Right lobe of liver (tissue), 6 donors: ENCODE results near the gene MBLAC1. TPM values are rescaled to one million over a fixed set of nuclear protein-coding genes. Genes with fewer than 3 reads are reported as not detected.

Experiments used
- ATAC-seq, 4 donors: fragments of 200-7000 bp; cut with Tn5 transposase; one replicate each; pipeline ENCODE4 v1.9.1; 2020; ENCODE audit warnings: mild to moderate bottlenecking in 4 of 4, moderate library complexity in 4 of 4
- DNase-seq, 3 donors: peaks; one replicate each; pipeline ENCODE4 v3.0.0-alpha.2; 2020
- H3K27ac ChIP-seq, 3 donors: fragments of 200-600 bp; one replicate each; pipeline ENCODE4 v1.8.0; 2022
- H3K27me3 ChIP-seq, 2 donors: fragments of 200-600 bp; one replicate each; pipeline ENCODE4 v1.8.0; 2022
- H3K36me3 ChIP-seq, 4 donors: fragments of 200-600 bp; sonication (generic) in 1 of 4; one replicate each; pipeline versions ENCODE4 v1.5.1 to v1.8.0; 2017 to 2022; ENCODE audit warnings: control low read depth in 1 of 4
- H3K4me1 ChIP-seq, 4 donors: fragments of 200-600 bp; sonication (generic) in 1 of 4; one replicate each; pipeline versions ENCODE4 v1.5.1 to v1.8.0; 2017 to 2022; ENCODE audit warnings: control low read depth in 1 of 4
- H3K4me3 ChIP-seq, 3 donors: fragments of 200-600 bp; one replicate each; pipeline ENCODE4 v1.8.0; 2022
- H3K9me3 ChIP-seq, 4 donors: fragments of 200-600 bp; sonication (generic) in 1 of 4; one replicate each; pipeline versions ENCODE4 v1.5.1 to v1.8.0; 2017 to 2022; ENCODE audit warnings: control low read depth in 1 of 4
- POLR2A ChIP-seq: fragments of 450-650 bp; IDR thresholded peaks from one replicate; pipeline ENCODE4 v1.6.1; 2017; ENCODE audit warnings: antibody characterized with exemption, mild to moderate bottlenecking
- WGBS: methylation state at CpG from one replicate; pipeline ENCODE4 v1.1.6; 2018; ENCODE audit warnings: low coverage, low lambda C conversion rate; ENCODE audit not compliant: insufficient coverage; ENCODE audit errors: missing lambda C conversion rate; 5-methylcytosine and 5-hydroxymethylcytosine counted together
- intact Hi-C, 2 donors: fragments of 100-400 bp; cut with DNase I; formaldehyde crosslinking; loops; one replicate each; pipeline versions ENCODE4 v1.11.2 to v1.14.1; 2022
- total RNA-seq, 6 experiments: library from RNA; depleted of rRNA in 2 of 6; stranded (reverse); fragments of >200 nt in 2 of 6; fragmentation: NEBNext Ultra II Directional in 3 of 6; extraction: Animal tissue kit (Norgen Biotek cat#: 25700) in 3 of 6; gene quantifications; one replicate each; pipeline versions ENCODE4 v1.1.0 to v1.2.4, GENCODE V29; 2016 to 2023
- TF ChIP-seq, protein P1 (sequence below), 4 donors: fragments of 200-600 bp in 3 of 4; fragments of 450-650 bp in 1 of 4; IDR thresholded peaks; one replicate each; pipeline versions ENCODE4 v1.5.1 to v1.8.0; 2016 to 2022; ENCODE audit warnings: antibody characterized with exemption in 4 of 4, mild to moderate bottlenecking in 2 of 4
- donor health status: DM: no; HTN: yes; CAD: no.
- donor health status: DM: no; HTN: no; CAD: no.
- donor health status: DM: no; HTN: no; CAD: no.
- donor health status: DM: no; HTN: yes; CAD: no.
- donor health status: DM: no; HTN: yes; CAD: no.

MBLAC1 gene
- total RNA-seq, 6 experiments from 2014 or later, result 0.35 to 2.7 (median 1.1) TPM

DNA sequence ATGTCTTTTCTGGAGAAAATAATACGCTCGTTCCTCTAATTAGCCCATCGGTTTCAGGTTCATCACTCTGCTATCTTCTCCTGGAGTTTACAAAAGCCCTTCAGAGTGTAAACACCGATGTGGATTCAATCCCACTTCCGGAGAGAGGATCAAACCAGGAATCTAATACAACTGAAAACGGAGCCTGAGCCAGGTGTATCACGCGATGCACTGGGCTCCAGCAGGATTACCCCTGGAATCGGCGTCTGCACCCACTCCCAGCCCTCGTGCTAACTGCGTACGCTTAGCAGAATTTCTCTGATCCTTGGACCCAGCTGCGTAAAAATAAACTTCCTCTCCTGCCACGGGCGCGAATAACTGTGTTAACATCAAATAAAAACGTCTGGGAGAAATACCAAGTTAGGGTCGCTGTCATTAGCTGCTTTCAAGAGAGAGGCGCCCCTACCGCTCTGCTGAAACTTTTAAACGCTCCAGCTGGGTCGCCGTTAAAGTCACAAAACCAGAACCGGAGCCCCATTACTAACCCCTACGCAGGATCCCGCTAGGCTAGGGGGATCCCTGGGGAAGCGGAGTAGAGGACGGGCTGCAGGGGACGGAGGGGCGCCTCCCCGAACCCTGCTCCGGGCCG, 45.7 kb upstream of the MBLAC1 start:
- H3K27ac ChIP-seq, result peak overlapping the region; percentile 84 to 93 (median 92)
- WGBS, result 1% methylated on average over 24 of the region's 34 CpGs
- ATAC-seq, result peak; percentile 42 to 56 (median 54)
- H3K9me3 ChIP-seq, result no peaks in the 10 kb centered on the region
- intact Hi-C loops, result no loop called here
- peaks cover 0 to 35% (median 12%) of the 10 kb centered on the region in 4 donors for H3K4me1 ChIP-seq
- DNase-seq, result peak; percentile 48 to 77 (median 70)
- peaks cover 0 to 14% (median 5%) of the 10 kb centered on the region in 4 donors for H3K36me3 ChIP-seq
- TF ChIP-seq, protein P1, sequence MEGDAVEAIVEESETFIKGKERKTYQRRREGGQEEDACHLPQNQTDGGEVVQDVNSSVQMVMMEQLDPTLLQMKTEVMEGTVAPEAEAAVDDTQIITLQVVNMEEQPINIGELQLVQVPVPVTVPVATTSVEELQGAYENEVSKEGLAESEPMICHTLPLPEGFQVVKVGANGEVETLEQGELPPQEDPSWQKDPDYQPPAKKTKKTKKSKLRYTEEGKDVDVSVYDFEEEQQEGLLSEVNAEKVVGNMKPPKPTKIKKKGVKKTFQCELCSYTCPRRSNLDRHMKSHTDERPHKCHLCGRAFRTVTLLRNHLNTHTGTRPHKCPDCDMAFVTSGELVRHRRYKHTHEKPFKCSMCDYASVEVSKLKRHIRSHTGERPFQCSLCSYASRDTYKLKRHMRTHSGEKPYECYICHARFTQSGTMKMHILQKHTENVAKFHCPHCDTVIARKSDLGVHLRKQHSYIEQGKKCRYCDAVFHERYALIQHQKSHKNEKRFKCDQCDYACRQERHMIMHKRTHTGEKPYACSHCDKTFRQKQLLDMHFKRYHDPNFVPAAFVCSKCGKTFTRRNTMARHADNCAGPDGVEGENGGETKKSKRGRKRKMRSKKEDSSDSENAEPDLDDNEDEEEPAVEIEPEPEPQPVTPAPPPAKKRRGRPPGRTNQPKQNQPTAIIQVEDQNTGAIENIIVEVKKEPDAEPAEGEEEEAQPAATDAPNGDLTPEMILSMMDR (IDR thresholded peaks at IDR 0.05), result no peak
- no peak for TF ChIP-seq POLR2A
- H3K4me3 ChIP-seq, result peak overlapping the region; percentile 96 to 99 (median 99)
- no peaks in the 10 kb centered on the region for H3K27me3 ChIP-seq

DNA sequence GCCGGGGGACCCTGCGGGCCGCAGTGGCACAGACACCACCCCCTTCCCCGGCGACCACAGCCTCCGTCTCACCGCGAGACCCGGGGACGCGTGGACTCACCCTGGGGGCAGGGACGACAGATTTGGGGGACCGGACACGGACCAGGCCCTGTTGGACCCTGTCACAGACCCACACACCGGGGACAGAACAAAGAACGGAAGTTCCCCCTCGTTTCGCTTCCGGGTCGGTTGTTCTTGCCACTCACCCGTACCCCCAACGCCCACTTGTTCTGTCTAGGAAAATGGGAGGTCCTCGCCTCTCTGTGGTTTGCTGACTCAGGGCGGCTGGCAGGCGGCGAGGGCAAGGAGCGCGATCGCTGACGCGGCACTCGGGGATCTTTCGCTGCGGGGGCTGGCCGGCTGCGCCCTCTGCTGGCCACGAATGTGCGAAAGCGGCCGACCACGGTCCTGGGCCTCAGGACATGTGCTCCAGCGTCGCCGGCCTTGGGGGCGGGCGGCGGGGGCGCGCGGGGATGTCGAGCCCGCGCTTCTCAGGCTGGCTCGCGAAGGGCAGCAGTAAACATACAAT, 45.1 kb upstream of the MBLAC1 start, which contains the start of gene ZNF3:
Gene ZNF3 (minus strand): TSS at position 189 of the 568 bp plus-strand sequence. CDS start 4,366 bp downstream, outside the sequence.
- H3K36me3 ChIP-seq, result peaks cover 0 to 8% (median 3%) of the 10 kb centered on the region in 4 donors
- peak; percentile 97 to 99 (median 98) for DNase-seq
- H3K4me1 ChIP-seq, result peaks cover 0 to 35% (median 12%) of the 10 kb centered on the region in 4 donors
- ATAC-seq, result peak; percentile 90 to 95 (median 92)
- 1% methylated on average over 33 of the region's 55 CpGs for WGBS
- H3K4me3 ChIP-seq, result peak within 1 kb of the TSS; percentile 96 to 99 (median 99)
- no peaks in the 10 kb centered on the region for H3K27me3 ChIP-seq
- TF ChIP-seq POLR2A, result peak; percentile 79
- TF ChIP-seq, protein P1 (IDR thresholded peaks at IDR 0.05), result peak; percentile 96 to 99 (median 97)
- H3K9me3 ChIP-seq, result no peaks in the 10 kb centered on the region
- intact Hi-C loops, result no loop called here
- H3K27ac ChIP-seq, result peak within 1 kb of the TSS; percentile 84 to 93 (median 92)

DNA sequence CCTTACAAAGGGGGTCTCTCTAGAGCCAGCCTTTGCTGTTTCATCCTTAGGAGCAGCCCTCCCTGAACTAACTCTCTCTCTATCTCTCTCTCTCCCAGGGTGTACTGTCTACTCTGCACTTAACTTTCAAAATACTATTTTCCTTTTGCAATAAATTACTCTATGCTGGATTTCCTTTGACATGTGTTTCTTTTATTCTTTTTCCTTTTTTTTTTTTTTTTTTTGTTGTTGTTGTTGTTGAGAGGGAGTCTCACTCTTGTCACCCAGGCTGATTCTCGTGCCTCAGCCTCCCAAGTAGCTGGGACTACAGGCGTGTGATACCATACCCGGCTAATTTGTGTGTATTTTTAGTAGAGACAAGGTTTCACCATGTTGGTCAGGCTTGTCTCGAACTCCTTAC, 43.8 kb upstream of the MBLAC1 start:
- peak overlapping the region in 1 of 3 donors; percentile 54 for H3K27ac ChIP-seq
- H3K9me3 ChIP-seq, result no peaks in the 10 kb centered on the region
- TF ChIP-seq, protein P1 (IDR thresholded peaks at IDR 0.05), result no peak
- no peak for TF ChIP-seq POLR2A
- H3K36me3 ChIP-seq, result no peaks in the 10 kb centered on the region
- DNase-seq (no peak), ATAC-seq (no peak)
- no peak overlapping the region for H3K4me3 ChIP-seq
- 67% methylated on average over 4 of the region's 4 CpGs for WGBS
- H3K27me3 ChIP-seq, result no peaks in the 10 kb centered on the region
- intact Hi-C loops, result no loop called here
- H3K4me1 ChIP-seq, result peaks cover 0 to 35% (median 12%) of the 10 kb centered on the region in 4 donors

DNA sequence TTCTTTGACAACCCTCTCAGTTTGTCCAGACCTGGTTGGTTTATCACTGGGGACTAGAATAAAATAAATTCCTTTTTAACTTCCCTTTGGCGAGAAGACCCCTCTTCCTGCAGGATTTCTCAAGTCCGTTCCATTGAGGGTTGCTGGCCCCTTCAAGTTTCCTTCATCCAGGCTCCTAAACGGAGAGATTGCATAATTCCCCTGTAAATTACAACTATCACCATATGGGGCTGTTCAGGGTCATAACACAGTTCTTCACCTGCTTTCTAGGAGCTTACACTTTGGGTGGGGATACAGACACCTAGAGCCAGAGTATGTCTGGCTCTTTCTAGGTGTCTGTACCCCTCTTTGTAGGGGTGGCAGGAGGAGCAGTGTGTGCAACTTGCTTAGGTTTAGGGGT, 41.3 kb upstream of the MBLAC1 start:
- peaks cover 0 to 2% (median 1%) of the 10 kb centered on the region in 4 donors for H3K36me3 ChIP-seq
- H3K4me1 ChIP-seq, result peaks cover 0 to 14% (median 5%) of the 10 kb centered on the region in 4 donors
- TF ChIP-seq POLR2A, result no peak
- TF ChIP-seq, protein P1 (IDR thresholded peaks at IDR 0.05), result no peak
- ATAC-seq, result no peak
- 39% methylated on average over 3 of the region's 3 CpGs for WGBS
- intact Hi-C loops, result no loop called here
- no peaks in the 10 kb centered on the region for H3K27me3 ChIP-seq
- H3K27ac ChIP-seq, result no peak overlapping the region
- no peak overlapping the region for H3K4me3 ChIP-seq
- DNase-seq, result no peak
- no peaks in the 10 kb centered on the region for H3K9me3 ChIP-seq
